Transverse colon (tissue), 4 donors: ENCODE results near the gene HASPIN. TPM values are rescaled to one million over a fixed set of nuclear protein-coding genes. Genes with fewer than 3 reads are reported as not detected.
"Not testable (repeated sequence)": the region's sequence is repeated elsewhere in the genome, so short reads cannot be mapped to it uniquely, and the experiment has no call there.

ENCODE experiments used
- DNase-seq: peaks from one replicate; pipeline ENCODE4 v3.0.0-alpha.2; 2019
- H3K27ac ChIP-seq, 4 donors: fragments of 200-600 bp; sonication (generic); 2 replicates each; pipeline ENCODE4 v1.5.1; 2016 to 2018; ENCODE audit warnings: inconsistent platforms in 4 of 4
- H3K27me3 ChIP-seq: fragments of 200-600 bp; sonication (generic); 2 replicates; pipeline ENCODE4 v1.5.1; 2017; ENCODE audit warnings: inconsistent platforms
- H3K36me3 ChIP-seq, 4 donors: fragments of 200-600 bp; sonication (generic); 2 replicates each; pipeline ENCODE4 v1.5.1; 2017 to 2019; ENCODE audit warnings: inconsistent platforms in 4 of 4
- H3K4me1 ChIP-seq, 4 donors: fragments of 200-600 bp; sonication (generic); 2 replicates each; pipeline ENCODE4 v1.5.1; 2017 to 2020; ENCODE audit warnings: inconsistent platforms in 4 of 4
- H3K4me3 ChIP-seq, 4 donors: fragments of 200-600 bp; sonication (generic); 1 replicate in 1 of 4; 2 replicates in 3 of 4; pipeline versions ENCODE4 v1.5.1 to v1.6.1; 2017 to 2019; ENCODE audit warnings: inconsistent platforms in 4 of 4
- H3K9me3 ChIP-seq, 2 donors: fragments of 200-600 bp; sonication (generic); 2 replicates each; pipeline ENCODE4 v1.5.1; 2017 to 2019; ENCODE audit warnings: inconsistent platforms in 2 of 2
- EP300 ChIP-seq: sonication (generic); formaldehyde crosslinking; IDR thresholded peaks from one replicate; pipeline ENCODE4 v1.6.1; 2017; ENCODE audit warnings: antibody characterized with exemption, low read depth
- POLR2A ChIP-seq: fragments of 450-650 bp; IDR thresholded peaks from one replicate; pipeline ENCODE4 v1.6.1; 2016; ENCODE audit warnings: antibody characterized with exemption, mild to moderate bottlenecking, moderate library complexity
- POLR2AphosphoS5 ChIP-seq, 3 donors: sonication (generic); formaldehyde crosslinking; IDR thresholded peaks; one replicate each; pipeline ENCODE4 v1.6.1; 2016; ENCODE audit warnings: antibody characterized with exemption in 3 of 3
- WGBS, 2 donors: methylation state at CpG; one replicate each; pipeline ENCODE4 v1.1.5; 2018; ENCODE audit warnings: low coverage in 1 of 2; 5-methylcytosine and 5-hydroxymethylcytosine counted together
- in situ Hi-C, 4 donors: fragments of 200-750 bp; cut with MboI; loops; one replicate each; pipeline versions ENCODE4 v1.15.0 to v1.15.1; 2017; ENCODE audit warnings: low sequenced_read_pairs in 3 of 4, low pct_ligation_motif_present in 1 of 4, low pct_unique_long_range_greater_than_20kb in 1 of 4
- intact Hi-C: fragments of 100-400 bp; cut with DNase I; formaldehyde crosslinking; loops from one replicate; pipeline ENCODE4 v1.15.1; 2023; ENCODE audit warnings: low total_unique reads
- total RNA-seq, 4 donors: library from RNA; depleted of rRNA; stranded (reverse); fragments of >200 nt; gene quantifications; one replicate each; pipeline ENCODE4 v1.1.0, GENCODE V29; 2016
- TF ChIP-seq, protein P1 (sequence below), 5 experiments: fragments of 200-600 bp in 3 of 5; fragments of 450-650 bp in 2 of 5; sonication (generic) in 3 of 5; IDR thresholded peaks; 1 replicate in 2 of 5; 2 replicates in 3 of 5; pipeline ENCODE4 v1.5.1; 2016 to 2017; ENCODE audit warnings: antibody characterized with exemption in 5 of 5, inconsistent platforms in 3 of 5, mild to moderate bottlenecking in 2 of 5, moderate library complexity in 1 of 5

HASPIN gene
- total RNA-seq, 4 donors from 2014 or later: 0.14 to 2.4 (median 0.64) TPM; not detected in 1

- WGBS, 2 donors: 66% methylated on average over 6 of the region's 6 CpGs; no CpG with 5 or more reads in 1 of the 2 donors
- no peak overlapping the region for H3K27ac ChIP-seq
- H3K36me3 ChIP-seq: no peaks in the 10 kb centered on the region
- TF ChIP-seq POLR2AphosphoS5 (IDR thresholded peaks at IDR 0.05) (peak in 1 of 3 donors; percentile 10), EP300 (no peak)
- H3K9me3 ChIP-seq: no peaks in the 10 kb centered on the region
- no peak for DNase-seq
- no peak overlapping the region for H3K4me3 ChIP-seq
- H3K27me3 ChIP-seq: no peaks in the 10 kb centered on the region
- H3K4me1 ChIP-seq: peaks cover 0 to 2% (median 0%) of the 10 kb centered on the region in 4 donors
- intact Hi-C loops: loop anchor here (10.0 kb wide), 1 partner anchor 275 kb away; no protein-coding TSS in a partner anchor
- in situ Hi-C loops: loop anchor here (10.0 to 25.0 kb wide), 2 partner anchors 95 to 107 kb away; partner anchors contain the start of gene NCBP3 (in 2 of the 4)
Observed at GRCh38 chr17:3729881-3730280, 6.2 kb downstream of the HASPIN start.

DNA sequence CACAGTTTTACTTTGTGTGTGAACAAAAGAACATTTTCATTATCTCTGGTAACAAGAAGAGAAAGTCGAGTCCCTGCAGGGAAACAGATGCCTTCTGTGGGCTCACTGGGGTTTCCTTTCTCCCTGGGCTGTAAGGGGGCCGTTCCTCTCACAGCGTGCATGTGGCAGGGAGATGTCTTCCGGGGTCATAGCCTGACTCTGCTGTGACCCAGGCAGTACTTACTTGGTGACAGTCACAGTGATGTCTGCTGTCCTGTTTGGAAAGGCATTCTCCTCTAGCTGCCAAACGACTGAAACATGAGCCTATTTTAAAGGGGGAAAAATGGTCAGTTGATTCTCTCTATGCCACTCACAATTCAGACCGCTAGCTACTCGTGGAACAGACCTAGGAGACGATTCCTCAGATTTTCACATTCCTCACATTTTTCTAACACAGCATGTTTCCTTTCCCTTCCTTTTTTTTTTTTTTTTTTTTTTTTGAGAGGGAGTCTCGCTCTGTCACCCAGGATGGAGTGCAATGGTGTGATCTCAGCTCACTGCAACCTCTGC is 7.3 kb downstream of the HASPIN start:
- Histone ChIP-seq H3K27ac (no peak overlapping the region), H3K9me3 (no peaks in the 10 kb centered on the region), H3K27me3 (no peaks in the 10 kb centered on the region), H3K36me3 (no peaks in the 10 kb centered on the region), H3K4me3 (no peak overlapping the region), H3K4me1 (no peaks in the 10 kb centered on the region)
- 71 to 74% methylated on average over 5 to 9 of the region's 9 CpGs for WGBS, 2 donors
- TF ChIP-seq, protein P1, sequence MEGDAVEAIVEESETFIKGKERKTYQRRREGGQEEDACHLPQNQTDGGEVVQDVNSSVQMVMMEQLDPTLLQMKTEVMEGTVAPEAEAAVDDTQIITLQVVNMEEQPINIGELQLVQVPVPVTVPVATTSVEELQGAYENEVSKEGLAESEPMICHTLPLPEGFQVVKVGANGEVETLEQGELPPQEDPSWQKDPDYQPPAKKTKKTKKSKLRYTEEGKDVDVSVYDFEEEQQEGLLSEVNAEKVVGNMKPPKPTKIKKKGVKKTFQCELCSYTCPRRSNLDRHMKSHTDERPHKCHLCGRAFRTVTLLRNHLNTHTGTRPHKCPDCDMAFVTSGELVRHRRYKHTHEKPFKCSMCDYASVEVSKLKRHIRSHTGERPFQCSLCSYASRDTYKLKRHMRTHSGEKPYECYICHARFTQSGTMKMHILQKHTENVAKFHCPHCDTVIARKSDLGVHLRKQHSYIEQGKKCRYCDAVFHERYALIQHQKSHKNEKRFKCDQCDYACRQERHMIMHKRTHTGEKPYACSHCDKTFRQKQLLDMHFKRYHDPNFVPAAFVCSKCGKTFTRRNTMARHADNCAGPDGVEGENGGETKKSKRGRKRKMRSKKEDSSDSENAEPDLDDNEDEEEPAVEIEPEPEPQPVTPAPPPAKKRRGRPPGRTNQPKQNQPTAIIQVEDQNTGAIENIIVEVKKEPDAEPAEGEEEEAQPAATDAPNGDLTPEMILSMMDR (IDR thresholded peaks at IDR 0.05): no peak
- TF ChIP-seq POLR2A (no peak), POLR2AphosphoS5 (IDR thresholded peaks at IDR 0.05) (no peak), EP300 (no peak)
- intact Hi-C loops: loop anchor here (10.0 kb wide), 1 partner anchor 274 kb away; no protein-coding TSS in a partner anchor
- no peak for DNase-seq
- in situ Hi-C loops: loop anchor here (10.0 to 25.0 kb wide), 2 partner anchors 94 to 106 kb away; partner anchors contain the start of gene NCBP3 (in 2 of the 4)

DNA sequence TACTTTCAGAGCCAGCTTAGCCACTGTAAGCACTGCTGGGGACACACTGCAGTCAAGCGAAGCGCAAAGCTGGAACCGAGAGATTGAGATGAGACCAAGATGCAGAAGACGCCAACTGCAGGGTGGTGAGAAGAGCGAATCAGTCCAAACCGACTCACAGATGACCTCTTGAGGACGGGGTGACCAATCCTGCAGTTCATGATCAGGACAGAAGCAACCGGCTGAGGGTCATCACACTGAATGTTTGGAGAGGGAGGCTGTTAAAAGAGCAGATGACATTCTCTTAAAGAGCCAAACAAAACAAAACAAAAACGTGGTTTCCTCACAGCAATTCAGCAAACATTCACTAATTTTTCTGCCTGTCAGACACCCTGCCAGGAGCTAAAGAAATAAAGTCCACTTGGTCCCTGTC is 8.5 kb downstream of the HASPIN start:
- 9 to 50% methylated on average over 4 to 9 of the region's 9 CpGs for WGBS, 2 donors
- H3K4me1 ChIP-seq: no peaks in the 10 kb centered on the region
- TF ChIP-seq POLR2AphosphoS5 (IDR thresholded peaks at IDR 0.05): no peak
- no peak for TF ChIP-seq POLR2A
- TF ChIP-seq EP300: no peak
- TF ChIP-seq, protein P1 (IDR thresholded peaks at IDR 0.05): no peak
- H3K27me3 ChIP-seq: no peaks in the 10 kb centered on the region
- in situ Hi-C loops: loop anchor here (10.0 to 25.0 kb wide), 2 partner anchors 93 to 105 kb away; partner anchors contain the start of gene NCBP3 (in 2 of the 4)
- H3K36me3 ChIP-seq: no peaks in the 10 kb centered on the region
- DNase-seq: peak; percentile 49
- no peaks in the 10 kb centered on the region for H3K9me3 ChIP-seq
- no peak overlapping the region for H3K4me3 ChIP-seq
- intact Hi-C loops: loop anchor here (10.0 kb wide), 1 partner anchor 273 kb away; no protein-coding TSS in a partner anchor
- peak overlapping the region in 1 of 4 donors; percentile 13 for H3K27ac ChIP-seq

GRCh38 chr17:3734911-3735276 is 11.2 kb downstream of the HASPIN start:
- intact Hi-C loops (loop anchor here (10.0 kb wide), 1 partner anchor 270 kb away; no protein-coding TSS in a partner anchor), in situ Hi-C loops (loop anchor here (10.0 to 25.0 kb wide), 2 partner anchors 90 to 102 kb away; partner anchors contain the start of gene NCBP3 (in 2 of the 4))
- not testable (repeated sequence) for H3K27ac ChIP-seq, DNase-seq, H3K27me3 ChIP-seq, H3K36me3 ChIP-seq, H3K4me3 ChIP-seq, H3K9me3 ChIP-seq
- peaks cover 8 to 21% (median 15%) of the 10 kb centered on the region in 4 donors for H3K4me1 ChIP-seq
- WGBS, 2 donors: 93 to 96% methylated on average over 8 to 10 of the region's 10 CpGs

GRCh38 chr17:3735515-3735914 is 11.8 kb downstream of the HASPIN start:
- in situ Hi-C loops: loop anchor here (10.0 to 25.0 kb wide), 2 partner anchors 89 to 102 kb away; partner anchors contain the start of gene NCBP3 (in 2 of the 4)
- TF ChIP-seq, protein P1 (IDR thresholded peaks at IDR 0.05): no peak
- no peak for DNase-seq
- H3K9me3 ChIP-seq: no peaks in the 10 kb centered on the region
- H3K4me3 ChIP-seq: no peak overlapping the region
- peaks cover 8 to 21% (median 15%) of the 10 kb centered on the region in 4 donors for H3K4me1 ChIP-seq
- intact Hi-C loops: loop anchor here (10.0 kb wide), 1 partner anchor 269 kb away; no protein-coding TSS in a partner anchor
- H3K27ac ChIP-seq: no peak overlapping the region
- H3K36me3 ChIP-seq: no peaks in the 10 kb centered on the region
- WGBS, 2 donors: 50% methylated on average over 8 of the region's 8 CpGs; no CpG with 5 or more reads in 1 of the 2 donors
- no peaks in the 10 kb centered on the region for H3K27me3 ChIP-seq
